Upper lobe of left lung (tissue), 4 donors: ENCODE results near the gene RARB.

Experiments
- CTCF ChIP-seq, 6 experiments: fragments of 450-650 bp in 4 of 6; fragments of 200-600 bp in 2 of 6; sonication (generic) in 2 of 6; IDR thresholded peaks; one replicate each; pipeline ENCODE4 v1.5.1; 2016 to 2019; ENCODE audit warnings: antibody characterized with exemption in 6 of 6
- EP300 ChIP-seq, 4 donors: sonication (generic); formaldehyde crosslinking; IDR thresholded peaks; one replicate each; pipeline ENCODE4 v1.5.1; 2017; ENCODE audit warnings: antibody characterized with exemption in 4 of 4, control low read depth in 2 of 4
- POLR2A ChIP-seq, 4 donors: fragments of 450-650 bp; IDR thresholded peaks; one replicate each; pipeline ENCODE4 v1.5.1; 2016 to 2017; ENCODE audit warnings: antibody characterized with exemption in 4 of 4, mild to moderate bottlenecking in 2 of 4
- POLR2AphosphoS5 ChIP-seq, 2 donors: sonication (generic); formaldehyde crosslinking; IDR thresholded peaks; one replicate each; pipeline ENCODE4 v1.5.1; 2017; ENCODE audit warnings: antibody characterized with exemption in 2 of 2

- no peak for TF ChIP-seq CTCF (IDR thresholded peaks at IDR 0.05)
- no peak for TF ChIP-seq POLR2A (IDR thresholded peaks at IDR 0.05)
- TF ChIP-seq POLR2AphosphoS5 (IDR thresholded peaks at IDR 0.05), result no peak
- TF ChIP-seq EP300 (IDR thresholded peaks at IDR 0.05), result no peak
Observed at GRCh38 chr3:25471081-25471768, 43.2 kb downstream of the RARB start.
